Effector memory CD4-positive, alpha-beta T cell (primary cell): ENCODE data around the gene CD248.

ENCODE experiments used
- DNase-seq, 3 donors: peaks; one replicate each; pipeline ENCODE4 v3.0.0-alpha.2; 2020
- H3K27ac ChIP-seq: 2 replicates; pipeline ENCODE4 v1.7.0; 2013; ENCODE audit warnings: mild to moderate bottlenecking, low read length, moderate library complexity; ENCODE audit not compliant: insufficient read depth, poor library complexity, severe bottlenecking
- H3K27me3 ChIP-seq: replicated peaks from 2 replicates; pipeline ENCODE4 v1.7.0; 2013; ENCODE audit warnings: mild to moderate bottlenecking, low read length; ENCODE audit not compliant: insufficient read depth, control insufficient read depth, poor library complexity, severe bottlenecking
- H3K36me3 ChIP-seq: 2 replicates; pipeline ENCODE4 v1.7.0; 2013; ENCODE audit warnings: mild to moderate bottlenecking, low read length, moderate library complexity; ENCODE audit not compliant: control insufficient read depth, insufficient read depth
- H3K4me1 ChIP-seq: 2 replicates; pipeline ENCODE4 v1.7.0; 2013; ENCODE audit warnings: low read length, mild to moderate bottlenecking; ENCODE audit not compliant: control insufficient read depth, insufficient read depth, poor library complexity, severe bottlenecking
- H3K4me3 ChIP-seq: 2 replicates; pipeline ENCODE4 v1.7.0; 2013; ENCODE audit warnings: low read length, low read depth, mild to moderate bottlenecking; ENCODE audit not compliant: insufficient read depth, poor library complexity, severe bottlenecking
- H3K9me3 ChIP-seq: 2 replicates; pipeline ENCODE4 v1.7.0; 2013; ENCODE audit warnings: mild to moderate bottlenecking, low read length, moderate library complexity; ENCODE audit not compliant: control insufficient read depth

The CD248 gene

GRCh38 chr11:66275396-66275795, 41.4 kb downstream of the CD248 start:
- Histone ChIP-seq H3K9me3 (no peaks in the 10 kb centered on the region), H3K4me1 (peaks cover 16% of the 10 kb centered on the region), H3K27ac (no peak overlapping the region), H3K4me3 (no peak overlapping the region), H3K27me3 (no peaks in the 10 kb centered on the region), H3K36me3 (peaks cover 41% of the 10 kb centered on the region)
- no peak for DNase-seq

GRCh38 chr11:66274219-66274618, 42.6 kb downstream of the CD248 start:
- Histone ChIP-seq H3K4me3 (no peak overlapping the region), H3K9me3 (no peaks in the 10 kb centered on the region), H3K27me3 (no peaks in the 10 kb centered on the region), H3K27ac (no peak overlapping the region), H3K4me1 (peaks cover 24% of the 10 kb centered on the region), H3K36me3 (peaks cover 41% of the 10 kb centered on the region)
- DNase-seq, result no peak

GRCh38 chr11:66272596-66272995, 44.2 kb downstream of the CD248 start:
- H3K4me1 ChIP-seq, result peaks cover 18% of the 10 kb centered on the region
- DNase-seq, result no peak
- H3K4me3 ChIP-seq, result no peak overlapping the region
- no peak overlapping the region for H3K27ac ChIP-seq
- no peaks in the 10 kb centered on the region for H3K9me3 ChIP-seq
- peaks cover 41% of the 10 kb centered on the region for H3K36me3 ChIP-seq
- no peaks in the 10 kb centered on the region for H3K27me3 ChIP-seq

GRCh38 chr11:66271816-66272215, 45.0 kb downstream of the CD248 start:
- peaks cover 41% of the 10 kb centered on the region for H3K36me3 ChIP-seq
- no peak overlapping the region for H3K27ac ChIP-seq
- H3K4me3 ChIP-seq, result no peak overlapping the region
- no peaks in the 10 kb centered on the region for H3K9me3 ChIP-seq
- H3K4me1 ChIP-seq, result peaks cover 20% of the 10 kb centered on the region
- H3K27me3 ChIP-seq, result no peaks in the 10 kb centered on the region
- DNase-seq, result no peak

- no peaks in the 10 kb centered on the region for H3K9me3 ChIP-seq
- H3K36me3 ChIP-seq, result peaks cover 31% of the 10 kb centered on the region
- peak overlapping the region; percentile 92 for H3K27ac ChIP-seq
- no peaks in the 10 kb centered on the region for H3K27me3 ChIP-seq
- H3K4me3 ChIP-seq, result peak overlapping the region; percentile 75
- peaks cover 20% of the 10 kb centered on the region for H3K4me1 ChIP-seq
- DNase-seq, result no peak
These were observed 47.6 kb downstream of the CD248 start for GRCh38 chr11:66268952-66269905.

- peak; percentile 99 to 100 (median 99) for DNase-seq
- H3K4me3 ChIP-seq, result peak within 1 kb of the TSS; percentile 75
- peaks cover 20% of the 10 kb centered on the region for H3K4me1 ChIP-seq
- peaks cover 28% of the 10 kb centered on the region for H3K36me3 ChIP-seq
- no peaks in the 10 kb centered on the region for H3K27me3 ChIP-seq
- H3K9me3 ChIP-seq, result no peaks in the 10 kb centered on the region
- H3K27ac ChIP-seq, result peak within 1 kb of the TSS; percentile 92
These were observed 48.4 kb downstream of the CD248 start, which contains the start of gene RAB1B for GRCh38 chr11:66268244-66268951. RAB1B (plus strand) TSS chr11:66268639; CDS start chr11:66268680, 41 bp downstream.

GRCh38 chr11:66267379-66268243, 49.2 kb downstream of the CD248 start:
- H3K27ac ChIP-seq, result peak overlapping the region; percentile 92
- peaks cover 20% of the 10 kb centered on the region for H3K4me1 ChIP-seq
- H3K4me3 ChIP-seq, result peak overlapping the region; percentile 75
- H3K36me3 ChIP-seq, result peaks cover 28% of the 10 kb centered on the region
- H3K9me3 ChIP-seq, result no peaks in the 10 kb centered on the region
- no peaks in the 10 kb centered on the region for H3K27me3 ChIP-seq
- DNase-seq, result peak; percentile 78 to 79 (median 78)

- H3K36me3 ChIP-seq, result peaks cover 28% of the 10 kb centered on the region
- no peak for DNase-seq
These were observed 49.8 kb downstream of the CD248 start for GRCh38 chr11:66267039-66267378.

GRCh38 chr11:66266378-66267038, 50.3 kb downstream of the CD248 start:
- H3K9me3 ChIP-seq, result no peaks in the 10 kb centered on the region
- H3K36me3 ChIP-seq, result peaks cover 29% of the 10 kb centered on the region
- H3K27ac ChIP-seq, result peak overlapping the region; percentile 92
- no peaks in the 10 kb centered on the region for H3K27me3 ChIP-seq
- DNase-seq, result no peak
- H3K4me3 ChIP-seq, result no peak overlapping the region
- H3K4me1 ChIP-seq, result peaks cover 20% of the 10 kb centered on the region

More at GRCh38 chr11:66267039-66267378, 49.8 kb downstream of the CD248 start:
- Histone ChIP-seq H3K27ac (peak overlapping the region; percentile 92), H3K9me3 (no peaks in the 10 kb centered on the region), H3K4me3 (peak overlapping the region; percentile 75), H3K4me1 (peaks cover 20% of the 10 kb centered on the region), H3K27me3 (no peaks in the 10 kb centered on the region)
